ENCODE results near the gene STPG1. TPM values are rescaled to one million over a fixed set of nuclear protein-coding genes. Genes with fewer than 3 reads are reported as not detected.

Gene STPG1
- total RNA-seq, 1 donor from 2014 or later = 2.4 TPM

- no peak for DNase-seq
- H3K27ac Mint-ChIP-seq (ENCODE audit: unreplicated experiment) = no peak overlapping the region
- H3K4me3 Mint-ChIP-seq (ENCODE audit: unreplicated experiment) = no peak overlapping the region
- no peaks in the 10 kb centered on the region for H3K36me3 Mint-ChIP-seq (ENCODE audit: unreplicated experiment)
- peaks cover 17% of the 10 kb centered on the region for H3K4me1 Mint-ChIP-seq (ENCODE audit: low read depth, unreplicated experiment)
- no peak for TF ChIP-seq CTCF (IDR thresholded peaks at IDR 0.05; ENCODE audit: partially characterized antibody, unreplicated experiment)
- peaks cover 4% of the 10 kb centered on the region for H3K27me3 Mint-ChIP-seq (ENCODE audit: unreplicated experiment)
- peaks cover 7% of the 10 kb centered on the region for H3K9me3 Mint-ChIP-seq (ENCODE audit: unreplicated experiment)
Observed at GRCh38 chr1:24361811-24362210, 51.8 kb downstream of the STPG1 start.

DNA sequence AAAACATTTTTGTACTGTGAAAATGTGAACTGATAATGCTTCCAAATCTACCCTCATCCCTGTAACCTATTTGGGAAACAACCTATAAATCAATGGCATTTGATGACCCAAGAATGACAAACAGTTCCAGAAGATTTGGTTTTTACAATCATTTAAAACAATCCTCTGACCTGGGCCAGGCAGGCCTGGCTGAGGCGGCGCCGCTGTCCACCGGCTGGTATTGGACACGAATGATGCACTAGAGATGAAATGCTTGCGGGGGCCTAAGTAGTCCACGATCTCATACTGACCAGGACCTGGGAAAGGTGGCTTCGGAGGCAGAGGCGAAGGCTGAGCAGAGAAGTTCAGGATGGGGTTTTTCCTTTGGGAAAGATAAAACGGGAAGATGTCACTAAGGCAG is 52.9 kb downstream of the STPG1 start:
- H3K4me1 Mint-ChIP-seq (ENCODE audit: low read depth, unreplicated experiment) = peaks cover 11% of the 10 kb centered on the region
- peaks cover 6% of the 10 kb centered on the region for H3K27me3 Mint-ChIP-seq (ENCODE audit: unreplicated experiment)
- no peak for DNase-seq
- no peak for TF ChIP-seq CTCF (IDR thresholded peaks at IDR 0.05; ENCODE audit: partially characterized antibody, unreplicated experiment)
- no peak overlapping the region for H3K27ac Mint-ChIP-seq (ENCODE audit: unreplicated experiment)
- H3K4me3 Mint-ChIP-seq (ENCODE audit: unreplicated experiment) = no peak overlapping the region
- no peaks in the 10 kb centered on the region for H3K36me3 Mint-ChIP-seq (ENCODE audit: unreplicated experiment)
- H3K9me3 Mint-ChIP-seq (ENCODE audit: unreplicated experiment) = peaks cover 7% of the 10 kb centered on the region

DNA sequence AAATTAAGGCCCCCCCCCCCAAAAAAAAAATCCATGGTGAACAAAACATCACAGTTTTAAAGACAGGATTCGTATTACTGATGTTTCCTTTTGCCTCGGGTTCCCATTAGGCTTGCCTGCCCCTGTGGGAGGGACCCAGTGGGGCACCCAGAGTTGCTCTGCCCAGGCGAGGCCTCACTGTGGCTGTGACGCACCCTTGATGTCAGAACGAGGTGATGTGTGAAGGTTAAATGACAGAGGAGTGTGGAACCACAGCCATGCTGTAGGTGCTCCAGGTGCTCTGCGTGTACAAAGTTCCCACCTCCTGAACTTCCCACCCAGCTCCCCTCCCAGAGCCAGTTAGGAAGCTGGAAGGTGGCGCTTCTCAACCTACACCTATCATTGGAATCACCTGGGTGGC is 56.5 kb downstream of the STPG1 start:
- Mint-ChIP-seq H3K9me3 (ENCODE audit: unreplicated experiment) (peaks cover 9% of the 10 kb centered on the region), H3K27ac (ENCODE audit: unreplicated experiment) (no peak overlapping the region), H3K36me3 (ENCODE audit: unreplicated experiment) (no peaks in the 10 kb centered on the region), H3K4me1 (ENCODE audit: low read depth, unreplicated experiment) (no peaks in the 10 kb centered on the region), H3K27me3 (ENCODE audit: unreplicated experiment) (peaks cover 4% of the 10 kb centered on the region), H3K4me3 (ENCODE audit: unreplicated experiment) (no peak overlapping the region)
- no peak for TF ChIP-seq CTCF (IDR thresholded peaks at IDR 0.05; ENCODE audit: partially characterized antibody, unreplicated experiment)
- no peak for DNase-seq

DNA sequence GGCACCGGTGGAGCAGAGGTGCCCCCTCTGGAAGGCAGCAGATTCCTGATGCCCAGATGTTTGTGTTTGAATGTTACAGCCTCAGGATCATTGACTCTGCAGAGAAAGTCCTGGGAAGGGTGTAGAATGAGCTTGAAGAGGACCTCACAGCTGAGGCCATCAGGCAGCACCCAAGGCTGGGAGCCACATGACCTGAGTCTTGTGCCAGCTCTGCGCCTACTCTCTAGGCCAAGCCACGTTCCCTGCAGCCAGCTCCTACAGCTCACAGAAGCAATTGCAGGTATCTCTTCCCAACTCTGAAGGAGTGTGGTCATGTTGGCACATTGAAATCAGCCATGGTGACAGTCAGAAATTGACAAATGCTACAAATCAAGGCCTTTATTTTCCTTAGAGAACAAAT is 58.1 kb downstream of the STPG1 start:
- Mint-ChIP-seq H3K4me3 (ENCODE audit: unreplicated experiment) (no peak overlapping the region), H3K4me1 (ENCODE audit: low read depth, unreplicated experiment) (no peaks in the 10 kb centered on the region), H3K9me3 (ENCODE audit: unreplicated experiment) (peaks cover 9% of the 10 kb centered on the region), H3K27me3 (ENCODE audit: unreplicated experiment) (peaks cover 4% of the 10 kb centered on the region), H3K27ac (ENCODE audit: unreplicated experiment) (no peak overlapping the region), H3K36me3 (ENCODE audit: unreplicated experiment) (no peaks in the 10 kb centered on the region)
- no peak for TF ChIP-seq CTCF (IDR thresholded peaks at IDR 0.05; ENCODE audit: partially characterized antibody, unreplicated experiment)
- DNase-seq = no peak

DNA sequence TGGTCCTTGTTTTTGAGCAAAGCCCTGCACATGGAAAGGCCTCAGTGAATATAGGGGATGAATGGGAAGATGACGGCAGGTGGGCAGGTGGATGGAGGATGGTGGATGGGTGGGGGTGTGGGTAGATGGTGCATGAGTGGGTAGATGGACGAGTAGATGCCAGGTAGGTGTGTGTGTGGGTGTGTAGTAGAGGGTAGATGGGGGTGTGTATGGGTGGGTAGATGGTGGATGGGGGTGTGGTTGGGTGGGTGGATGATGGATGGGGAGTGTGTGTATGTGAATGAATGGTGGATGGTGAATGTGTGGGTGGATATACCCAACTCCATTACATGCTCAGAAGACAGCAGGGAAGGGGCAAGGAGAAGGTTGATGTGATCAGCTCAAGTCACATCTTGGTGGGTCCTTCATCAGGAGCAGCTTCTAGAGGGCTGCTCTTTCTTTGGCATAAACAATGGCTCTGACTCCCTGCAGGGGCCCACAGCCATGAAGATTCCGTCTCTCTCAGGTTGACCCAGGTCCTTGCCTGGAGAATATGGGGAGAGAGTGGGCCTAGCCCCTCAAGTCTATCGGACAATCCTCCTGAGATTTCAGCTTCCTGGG is 60.2 kb downstream of the STPG1 start:
- DNase-seq = no peak
- Mint-ChIP-seq H3K27me3 (ENCODE audit: unreplicated experiment) (peaks cover 7% of the 10 kb centered on the region), H3K27ac (ENCODE audit: unreplicated experiment) (no peak overlapping the region), H3K9me3 (ENCODE audit: unreplicated experiment) (peaks cover 4% of the 10 kb centered on the region), H3K4me1 (ENCODE audit: low read depth, unreplicated experiment) (no peaks in the 10 kb centered on the region), H3K36me3 (ENCODE audit: unreplicated experiment) (no peaks in the 10 kb centered on the region), H3K4me3 (ENCODE audit: unreplicated experiment) (no peak overlapping the region)
- TF ChIP-seq CTCF (IDR thresholded peaks at IDR 0.05; ENCODE audit: partially characterized antibody, unreplicated experiment) = no peak

All from glutamatergic neuron (in vitro differentiated cells).